Activated CD4-positive, alpha-beta T cell treated with anti-CD3 and anti-CD28 coated beads for 36 hours (primary cell): ENCODE results near the gene HSD11B2. TPM values are rescaled to one million over a fixed set of nuclear protein-coding genes. Genes with fewer than 3 reads are reported as not detected.

Experiments used
- ATAC-seq: fragments of 200-7000 bp; cut with Tn5 transposase; one replicate; pipeline ENCODE4 v1.10.0; 2021; ENCODE audit warnings: mild to moderate bottlenecking, moderate library complexity
- CTCF ChIA-PET: fragments of 350-600 bp; sonication (Branson Sonifier 250); formaldehyde crosslinking; loops from one replicate; lab custom pipeline; 2021; ENCODE audit warnings: antibody characterized with exemption; lab: Charles Lee
- POLR2A ChIA-PET: fragments of 350-600 bp; sonication (Branson Sonifier 250); formaldehyde crosslinking; loops from one replicate; lab custom pipeline; 2021; ENCODE audit warnings: antibody characterized with exemption, inconsistent platforms; lab: Charles Lee
- DNase-seq: peaks from one replicate; pipeline ENCODE4 v3.0.0-alpha.2; 2020
- H3K27ac Mint-ChIP-seq: one replicate; pipeline ENCODE4 v1.8.0; 2021; ENCODE audit warnings: mixed read lengths
- H3K27me3 Mint-ChIP-seq: one replicate; pipeline ENCODE4 v1.8.0; 2021; ENCODE audit warnings: mixed read lengths
- H3K36me3 Mint-ChIP-seq: one replicate; pipeline ENCODE4 v1.8.0; 2021; ENCODE audit warnings: low read depth, mixed read lengths
- H3K4me1 Mint-ChIP-seq: one replicate; pipeline ENCODE4 v1.8.0; 2021; ENCODE audit warnings: mixed read lengths
- H3K4me3 Mint-ChIP-seq: one replicate; pipeline ENCODE4 v1.8.0; 2021; ENCODE audit warnings: mild to moderate bottlenecking, moderate library complexity, mixed read lengths
- H3K9me3 Mint-ChIP-seq: one replicate; pipeline ENCODE4 v1.8.0; 2021; ENCODE audit warnings: low read depth, mixed read lengths
- intact Hi-C, 2 experiments: fragments of 100-400 bp; cut with DNase I in 1 of 2; cut with micrococcal nuclease in 1 of 2; formaldehyde crosslinking; loops; one replicate each; pipeline versions ENCODE4 v1.14.2 to v1.15.1; 2022 to 2024; cut with DNase I, micrococcal nuclease
- total RNA-seq, 2 experiments: library from RNA; stranded (reverse); gene quantifications; one replicate each; pipeline ENCODE4 v1.2.3, GENCODE V29; 2021

HSD11B2 gene
- total RNA-seq, 2 experiments from 2014 or later: 2.0 to 2.2 TPM

DNA sequence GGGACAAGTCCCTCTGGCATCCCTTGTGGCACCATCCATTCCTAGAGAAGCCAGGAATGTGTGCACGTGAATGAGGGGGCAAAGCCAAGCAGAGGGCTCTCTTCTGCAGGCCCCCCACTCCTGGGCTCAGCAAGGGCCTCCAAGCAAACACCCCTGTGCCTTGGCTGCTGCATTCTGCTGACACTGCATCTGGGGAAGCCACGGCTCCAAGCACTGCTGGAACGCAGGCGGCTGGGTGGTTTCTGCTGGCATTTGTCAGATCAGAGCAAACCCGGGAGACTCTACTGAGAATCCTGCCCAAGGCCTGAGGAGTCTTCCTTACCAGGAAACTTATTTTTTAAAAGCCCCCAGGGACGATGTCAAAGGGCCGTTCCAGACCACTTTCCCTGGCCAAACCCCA, 26.7 kb downstream of the HSD11B2 start:
- ATAC-seq (no peak), DNase-seq (no peak)
- no peaks in the 10 kb centered on the region for H3K9me3 Mint-ChIP-seq
- H3K36me3 Mint-ChIP-seq: peaks cover 3% of the 10 kb centered on the region
- no peak overlapping the region for H3K27ac Mint-ChIP-seq
- H3K27me3 Mint-ChIP-seq: no peaks in the 10 kb centered on the region
- H3K4me1 Mint-ChIP-seq: peaks cover 8% of the 10 kb centered on the region
- intact Hi-C loops: no loop called here
- H3K4me3 Mint-ChIP-seq: no peak overlapping the region
- CTCF ChIA-PET: interaction anchor here (0.8 to 2.5 kb wide), 3 partner anchors 10 to 24 kb away, joined by 3 to 13 read pairs (median 6); partner anchors contain the start of gene ATP6V0D1
- POLR2A ChIA-PET: no interaction called here

DNA sequence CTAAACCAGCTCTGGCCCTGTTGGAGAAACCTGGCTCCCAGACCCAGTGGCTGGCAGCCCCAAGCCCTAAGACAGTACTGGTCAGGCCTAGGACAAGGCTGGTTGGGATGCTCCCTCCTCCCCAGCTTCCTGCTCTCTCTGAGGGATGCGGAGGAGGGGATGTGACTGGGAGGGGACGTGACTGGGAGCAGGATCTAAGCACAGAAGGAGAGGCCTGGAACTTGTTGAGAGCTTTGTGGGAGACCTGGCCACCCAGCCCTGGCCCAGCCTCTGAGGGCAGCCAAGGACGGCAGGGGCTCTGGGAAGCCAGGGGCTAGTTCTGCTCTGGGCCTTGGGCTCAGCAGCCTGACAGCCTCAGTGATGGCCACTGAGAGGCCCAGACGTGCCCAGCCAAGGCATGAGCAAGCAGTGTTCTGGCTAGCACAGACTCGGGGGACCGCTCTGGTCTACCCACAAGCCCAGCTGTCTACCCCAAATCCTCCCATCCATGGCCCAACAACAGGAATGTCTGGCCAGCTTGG, 27.3 kb downstream of the HSD11B2 start:
- ATAC-seq (no peak), DNase-seq (no peak)
- Mint-ChIP-seq H3K36me3 (peaks cover 1% of the 10 kb centered on the region), H3K4me1 (peaks cover 8% of the 10 kb centered on the region), H3K4me3 (no peak overlapping the region), H3K27ac (no peak overlapping the region), H3K27me3 (no peaks in the 10 kb centered on the region), H3K9me3 (no peaks in the 10 kb centered on the region)
- POLR2A ChIA-PET: no interaction called here
- CTCF ChIA-PET: interaction anchor here (0.8 kb wide), 1 partner anchor 13 kb away, joined by 3 read pairs; no protein-coding TSS in a partner anchor
- intact Hi-C loops: no loop called here

DNA sequence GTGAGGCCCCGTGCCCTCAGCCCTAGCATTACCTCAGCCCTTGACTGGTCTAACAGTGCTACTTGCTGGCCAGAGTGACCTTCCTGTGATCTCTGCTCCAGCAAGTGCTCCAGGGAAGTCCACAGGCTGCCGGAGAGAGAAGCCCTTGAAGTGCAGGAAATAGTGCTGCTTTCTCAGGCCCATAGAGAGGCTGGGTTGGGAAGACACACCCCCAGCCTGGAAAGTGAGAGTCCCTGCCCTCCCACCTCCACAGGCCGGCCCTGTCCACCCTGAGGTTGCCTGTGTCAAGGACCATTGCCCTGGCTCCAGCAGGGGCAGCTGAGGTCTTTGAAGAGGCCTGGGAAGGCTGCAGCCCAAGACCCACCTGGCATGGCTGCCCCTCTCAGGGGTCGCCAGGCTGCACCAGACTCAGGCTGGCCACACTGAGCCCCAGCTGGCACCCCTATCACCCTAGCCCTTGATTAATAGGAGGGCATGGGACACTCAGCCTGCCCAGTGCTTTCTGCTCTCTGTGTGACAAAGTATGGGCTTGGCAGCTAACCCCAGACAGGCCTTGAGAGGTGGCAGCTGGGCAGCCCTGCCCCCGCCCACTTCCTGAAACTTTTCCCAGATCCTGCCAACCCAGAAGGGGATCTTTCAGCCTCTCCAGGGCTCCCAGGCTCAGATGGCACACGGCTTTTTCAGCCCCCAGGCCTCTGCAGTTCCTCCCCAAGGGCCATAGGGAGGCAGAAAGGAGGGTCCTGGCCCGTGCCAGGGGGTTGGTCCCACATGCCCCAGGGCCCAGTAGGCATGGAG, 28.3 kb downstream of the HSD11B2 start:
- intact Hi-C loops: no loop called here
- H3K36me3 Mint-ChIP-seq: no peaks in the 10 kb centered on the region
- ATAC-seq (no peak), DNase-seq (no peak)
- H3K4me1 Mint-ChIP-seq: peaks cover 8% of the 10 kb centered on the region
- H3K9me3 Mint-ChIP-seq: no peaks in the 10 kb centered on the region
- no peak overlapping the region for H3K4me3 Mint-ChIP-seq
- H3K27ac Mint-ChIP-seq: no peak overlapping the region
- ChIA-PET CTCF (interaction anchor here (1.7 kb wide), 1 partner anchor 11 kb away, joined by 5 read pairs; no protein-coding TSS in a partner anchor), POLR2A (no interaction called here)
- H3K27me3 Mint-ChIP-seq: no peaks in the 10 kb centered on the region

DNA sequence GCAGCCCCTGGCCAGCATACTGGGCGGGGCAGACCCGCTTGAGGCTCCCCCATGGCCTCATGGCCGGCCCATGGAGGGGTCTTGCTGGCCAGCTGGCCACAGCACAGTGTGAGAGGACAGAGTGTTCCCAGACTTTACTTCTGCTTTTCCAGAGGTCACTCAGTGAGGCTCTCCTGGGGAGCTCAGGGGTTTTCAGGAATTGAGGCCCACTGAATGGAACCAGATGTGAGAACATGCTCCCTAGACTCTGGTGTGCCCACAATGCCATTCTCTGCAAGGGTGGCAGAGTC, 28.9 kb downstream of the HSD11B2 start:
- intact Hi-C loops: no loop called here
- Mint-ChIP-seq H3K4me1 (peaks cover 8% of the 10 kb centered on the region), H3K27ac (no peak overlapping the region), H3K9me3 (no peaks in the 10 kb centered on the region), H3K4me3 (no peak overlapping the region), H3K36me3 (no peaks in the 10 kb centered on the region), H3K27me3 (no peaks in the 10 kb centered on the region)
- ATAC-seq (no peak), DNase-seq (no peak)
- CTCF ChIA-PET: interaction anchor here (0.6 to 1.7 kb wide), 2 partner anchors 12 to 21 kb away, joined by 3 to 5 read pairs; partner anchors contain the start of gene ATP6V0D1
- POLR2A ChIA-PET: no interaction called here

DNA sequence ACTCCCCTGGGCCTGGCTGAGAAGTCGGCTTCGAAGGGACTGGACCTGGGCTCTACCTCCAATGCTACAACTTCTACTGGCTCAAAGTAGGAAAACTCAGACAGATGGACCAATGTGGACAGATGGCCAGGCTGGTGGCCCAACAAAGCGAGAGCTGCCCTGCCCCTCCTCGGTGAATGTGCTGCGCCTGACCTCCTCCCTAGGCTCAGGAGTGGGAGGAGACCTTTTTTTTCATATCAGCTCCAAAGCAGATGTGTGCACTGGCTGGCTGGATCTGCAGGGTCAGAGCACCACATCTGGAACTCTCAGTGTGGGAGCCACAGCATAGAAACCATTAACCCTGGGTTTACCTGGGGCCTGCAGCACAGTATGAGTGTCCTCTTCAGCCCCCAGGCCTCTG, 29.2 kb downstream of the HSD11B2 start:
- H3K4me3 Mint-ChIP-seq: no peak overlapping the region
- ChIA-PET POLR2A (no interaction called here), CTCF (interaction anchor here (0.6 to 1.7 kb wide), 3 partner anchors 12 to 116 kb away, joined by 3 to 5 read pairs (median 3); partner anchors contain the start of gene ATP6V0D1)
- no peak for ATAC-seq
- no peak overlapping the region for H3K27ac Mint-ChIP-seq
- no peak for DNase-seq
- H3K9me3 Mint-ChIP-seq: no peaks in the 10 kb centered on the region
- H3K27me3 Mint-ChIP-seq: no peaks in the 10 kb centered on the region
- H3K36me3 Mint-ChIP-seq: no peaks in the 10 kb centered on the region
- peaks cover 8% of the 10 kb centered on the region for H3K4me1 Mint-ChIP-seq
- intact Hi-C loops: no loop called here

DNA sequence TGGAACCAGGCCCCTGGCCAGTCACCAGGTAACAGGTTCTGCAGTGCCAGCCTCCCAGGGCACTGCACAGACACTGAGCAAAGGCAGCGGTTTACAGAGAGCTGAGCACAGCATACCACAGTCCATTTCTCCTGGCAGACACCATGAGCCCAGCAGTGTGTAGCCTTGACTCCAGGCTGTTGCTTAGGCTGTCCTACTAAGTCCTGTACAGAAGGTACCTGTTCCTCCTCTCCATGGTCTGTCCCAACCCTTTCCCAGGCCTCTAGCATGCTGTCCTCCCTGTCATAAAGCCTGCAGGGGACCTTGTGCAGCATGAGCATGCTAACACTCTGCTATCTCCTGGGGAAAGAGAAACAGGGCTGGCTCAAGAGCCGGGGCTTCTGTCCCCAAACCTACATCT, 30.0 kb downstream of the HSD11B2 start:
- POLR2A ChIA-PET: no interaction called here
- H3K27ac Mint-ChIP-seq: no peak overlapping the region
- H3K36me3 Mint-ChIP-seq: no peaks in the 10 kb centered on the region
- H3K4me1 Mint-ChIP-seq: peaks cover 12% of the 10 kb centered on the region
- H3K4me3 Mint-ChIP-seq: no peak overlapping the region
- DNase-seq (no peak), ATAC-seq (no peak)
- H3K27me3 Mint-ChIP-seq: no peaks in the 10 kb centered on the region
- CTCF ChIA-PET: interaction anchor here (1.2 kb wide), 1 partner anchor 18 kb away, joined by 6 read pairs; no protein-coding TSS in a partner anchor
- intact Hi-C loops: no loop called here
- H3K9me3 Mint-ChIP-seq: no peaks in the 10 kb centered on the region

DNA sequence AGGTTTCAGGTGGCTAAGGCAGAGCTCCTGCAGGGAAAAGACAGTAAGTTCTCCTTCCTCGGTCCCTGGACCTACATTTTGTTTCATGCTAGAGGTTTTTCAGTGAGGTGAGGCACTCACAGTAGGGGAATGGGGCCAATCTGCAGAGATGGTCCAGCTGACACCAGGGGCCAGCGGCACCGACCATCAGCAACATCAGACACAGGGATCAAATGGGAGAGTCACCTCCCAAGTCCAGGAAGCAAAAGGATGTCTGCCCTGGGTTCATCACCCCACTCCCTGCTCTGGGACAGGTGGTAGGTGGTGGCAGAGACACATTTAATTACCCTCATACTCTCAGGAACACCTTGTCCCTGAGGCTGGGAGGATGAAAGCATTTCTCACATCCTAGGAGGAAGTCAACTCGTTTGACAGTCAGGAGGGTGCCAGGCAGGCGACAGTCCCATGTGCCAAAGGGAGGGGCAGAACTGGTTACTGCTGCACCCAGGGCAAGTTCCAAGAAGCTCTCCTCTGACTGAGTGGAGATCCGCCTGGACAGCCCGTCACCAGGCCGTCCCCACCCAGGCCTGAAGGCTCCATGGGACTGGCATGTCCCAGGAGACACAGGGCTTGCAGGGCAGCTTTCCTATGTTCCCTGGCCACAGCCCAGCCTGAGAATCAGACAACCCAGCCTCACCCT, 30.8 kb downstream of the HSD11B2 start:
- Mint-ChIP-seq H3K27ac (no peak overlapping the region), H3K4me1 (peaks cover 10% of the 10 kb centered on the region), H3K4me3 (no peak overlapping the region), H3K27me3 (no peaks in the 10 kb centered on the region), H3K9me3 (no peaks in the 10 kb centered on the region), H3K36me3 (no peaks in the 10 kb centered on the region)
- POLR2A ChIA-PET: no interaction called here
- ATAC-seq (no peak), DNase-seq (no peak)
- intact Hi-C loops: no loop called here
- CTCF ChIA-PET: interaction anchor here (1.0 to 1.2 kb wide), 2 partner anchors 16 to 18 kb away, joined by 6 read pairs; no protein-coding TSS in a partner anchor

DNA sequence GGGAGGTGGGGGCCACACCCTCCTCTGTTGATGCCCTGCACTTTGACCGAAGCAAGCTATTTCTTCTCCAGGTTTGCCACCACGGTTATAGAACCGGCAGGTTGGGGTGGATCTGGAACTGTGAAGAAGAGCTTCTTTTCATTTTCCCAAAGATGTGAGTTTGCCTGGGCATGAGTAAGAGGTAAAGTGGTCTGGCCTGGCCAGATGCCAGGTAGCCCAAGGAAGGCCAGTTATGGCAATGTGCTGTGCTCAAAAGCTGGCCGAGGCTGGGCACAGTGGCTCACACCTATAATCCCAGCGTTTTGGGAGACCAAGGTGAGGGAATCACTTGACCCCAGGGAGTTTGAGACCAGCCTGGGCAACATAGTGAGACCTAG, 31.3 kb downstream of the HSD11B2 start:
- no peaks in the 10 kb centered on the region for H3K36me3 Mint-ChIP-seq
- H3K4me1 Mint-ChIP-seq: peaks cover 6% of the 10 kb centered on the region
- no peaks in the 10 kb centered on the region for H3K27me3 Mint-ChIP-seq
- DNase-seq (no peak), ATAC-seq (no peak)
- intact Hi-C loops: no loop called here
- ChIA-PET POLR2A (no interaction called here), CTCF (interaction anchor here (0.7 to 1.2 kb wide), 4 partner anchors 17 to 101 kb away, joined by 3 to 6 read pairs (median 4); no protein-coding TSS in a partner anchor)
- no peak overlapping the region for H3K27ac Mint-ChIP-seq
- H3K4me3 Mint-ChIP-seq: no peak overlapping the region
- no peaks in the 10 kb centered on the region for H3K9me3 Mint-ChIP-seq

DNA sequence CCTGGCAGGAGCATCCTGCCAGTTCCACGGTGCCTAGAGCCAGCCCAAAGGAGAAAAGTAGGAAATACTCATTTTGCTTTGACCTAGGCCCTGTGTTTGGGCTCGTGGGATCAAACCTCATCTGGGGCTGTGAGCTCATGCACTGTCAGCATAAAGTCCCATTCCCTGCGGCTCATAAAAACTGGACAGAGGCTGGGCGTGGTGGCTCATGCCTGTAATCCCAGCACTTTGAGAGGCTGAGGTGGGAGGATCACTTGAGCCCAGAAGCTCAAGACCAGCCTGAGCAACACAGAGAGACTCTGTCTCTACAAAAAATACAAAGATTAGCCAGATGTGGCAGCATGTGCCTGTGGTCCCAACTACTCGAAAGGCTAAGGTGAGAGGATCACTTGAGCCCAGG, 32.1 kb downstream of the HSD11B2 start:
- intact Hi-C loops: no loop called here
- ChIA-PET POLR2A (no interaction called here), CTCF (interaction anchor here (0.7 to 1.4 kb wide), 5 partner anchors 16 to 100 kb away, joined by 3 to 4 read pairs (median 3); no protein-coding TSS in a partner anchor)
- DNase-seq (no peak), ATAC-seq (no peak)
- Mint-ChIP-seq H3K9me3 (no peaks in the 10 kb centered on the region), H3K4me1 (peaks cover 6% of the 10 kb centered on the region), H3K4me3 (no peak overlapping the region), H3K36me3 (no peaks in the 10 kb centered on the region), H3K27me3 (no peaks in the 10 kb centered on the region), H3K27ac (no peak overlapping the region)

DNA sequence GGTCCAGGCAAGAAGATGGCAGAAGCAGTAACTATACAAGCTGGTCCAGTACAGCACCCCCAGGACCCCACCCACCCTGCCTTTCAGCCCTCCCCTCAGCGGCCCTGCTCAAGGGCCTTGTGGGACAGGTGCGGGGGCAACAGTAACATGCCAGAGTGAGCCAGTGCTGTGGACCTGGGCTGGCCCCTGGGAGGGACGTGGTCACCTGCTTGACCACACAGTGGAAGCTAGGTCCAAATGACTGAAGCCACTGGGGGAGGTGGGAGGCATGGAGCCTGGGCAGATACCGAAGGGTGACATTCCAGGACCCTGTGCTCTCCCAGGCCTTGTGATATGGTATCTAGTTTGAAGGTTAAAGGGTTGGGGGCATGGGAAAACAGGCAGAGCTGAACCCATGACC, 32.8 kb downstream of the HSD11B2 start:
- no peak overlapping the region for H3K4me3 Mint-ChIP-seq
- H3K36me3 Mint-ChIP-seq: no peaks in the 10 kb centered on the region
- peaks cover 6% of the 10 kb centered on the region for H3K4me1 Mint-ChIP-seq
- DNase-seq (no peak), ATAC-seq (no peak)
- no peaks in the 10 kb centered on the region for H3K9me3 Mint-ChIP-seq
- intact Hi-C loops: loop anchor here in 1 of 2 experiments (2.0 kb wide), 1 partner anchor 35 kb away; no protein-coding TSS in a partner anchor
- no peak overlapping the region for H3K27ac Mint-ChIP-seq
- ChIA-PET CTCF (interaction anchor here (0.6 to 5.1 kb wide), 6 partner anchors 17 to 577 kb away, joined by 3 to 34 read pairs (median 3); no protein-coding TSS in a partner anchor), POLR2A (no interaction called here)
- no peaks in the 10 kb centered on the region for H3K27me3 Mint-ChIP-seq

DNA sequence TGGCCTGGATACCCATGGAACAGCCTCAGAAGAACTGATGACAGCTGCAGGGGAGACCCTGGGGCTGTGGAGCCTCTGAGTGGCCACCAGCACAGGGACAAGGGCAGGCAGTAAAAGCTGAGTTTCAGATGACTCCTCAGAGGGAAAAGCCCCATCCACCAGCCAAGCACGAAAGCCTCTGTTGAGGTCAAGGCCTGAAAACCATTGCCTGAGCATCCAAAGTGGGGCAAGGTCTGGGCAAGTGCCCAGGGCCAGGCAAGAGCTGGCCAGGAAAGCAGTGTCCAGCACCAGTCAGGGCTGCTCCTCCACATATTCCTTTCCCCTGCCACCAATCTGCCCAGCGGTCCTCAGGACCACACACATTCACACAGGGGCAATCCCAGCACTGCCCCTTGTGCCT, 33.6 kb downstream of the HSD11B2 start:
- Mint-ChIP-seq H3K27ac (no peak overlapping the region), H3K36me3 (no peaks in the 10 kb centered on the region), H3K4me3 (no peak overlapping the region), H3K27me3 (no peaks in the 10 kb centered on the region), H3K9me3 (no peaks in the 10 kb centered on the region), H3K4me1 (peaks cover 4% of the 10 kb centered on the region)
- ChIA-PET CTCF (interaction anchor here (0.6 to 5.1 kb wide), 6 partner anchors 16 to 578 kb away, joined by 3 to 34 read pairs (median 4); no protein-coding TSS in a partner anchor), POLR2A (no interaction called here)
- DNase-seq (no peak), ATAC-seq (no peak)
- intact Hi-C loops: loop anchor here in 1 of 2 experiments (2.0 kb wide), 1 partner anchor 36 kb away; no protein-coding TSS in a partner anchor
